Neural cell (in vitro differentiated cells): Measurements from ENCODE around the gene TDRD10. TPM values are rescaled to one million over a fixed set of nuclear protein-coding genes. Genes with fewer than 3 reads are reported as not detected.

ENCODE experiments used
- H2AFZ ChIP-seq: fragments of 200-600, 300-800 bp; sonication (generic), shearing (Covaris generic); 2 replicates; pipeline ENCODE4 v1.6.0; 2014; ENCODE audit warnings: low read depth, mild to moderate bottlenecking, antibody characterized with exemption, low read length, moderate library complexity
- H3F3A ChIP-seq: fragments of 200-600 bp; shearing (Covaris generic); 2 replicates; pipeline ENCODE4 v1.6.1; 2016; ENCODE audit warnings: mild to moderate bottlenecking, moderate library complexity, mixed read lengths, antibody characterized with exemption, low read length; ENCODE audit not compliant: insufficient read depth, poor library complexity, severe bottlenecking
- H3K27ac ChIP-seq: fragments of 200-600, 300-800 bp; sonication (generic), shearing (Covaris generic); 2 replicates; pipeline ENCODE4 v1.5.1; 2014; ENCODE audit warnings: mild to moderate bottlenecking, low read length, moderate library complexity
- H3K27me3 ChIP-seq: fragments of 300-800, 200-600 bp; sonication (generic), shearing (Covaris generic); 2 replicates; pipeline ENCODE4 v1.6.0; 2014; ENCODE audit warnings: mild to moderate bottlenecking, low read depth, low read length, moderate library complexity; ENCODE audit not compliant: insufficient read depth
- H3K36me3 ChIP-seq: fragments of 300-800, 200-600 bp; sonication (generic), shearing (Covaris generic); 2 replicates; pipeline ENCODE4 v1.5.1; 2014; ENCODE audit warnings: mild to moderate bottlenecking, antibody characterized with exemption, low read length, moderate library complexity; ENCODE audit not compliant: insufficient read depth
- H3K4me2 ChIP-seq: fragments of 300-800, 200-600 bp; sonication (generic), shearing (Covaris generic); 2 replicates; pipeline ENCODE4 v1.6.0; 2014; ENCODE audit warnings: mild to moderate bottlenecking, low read length
- H3K4me3 ChIP-seq: fragments of 300-800, 200-600 bp; sonication (generic), shearing (Covaris generic); 2 replicates; pipeline ENCODE4 v1.5.1; 2014; ENCODE audit warnings: mild to moderate bottlenecking, low read length, moderate library complexity
- H3K79me2 ChIP-seq: fragments of 200-600 bp; shearing (Covaris generic); replicated peaks from 2 replicates; pipeline ENCODE4 v1.6.0; 2014; ENCODE audit warnings: mild to moderate bottlenecking, low read length, moderate library complexity; ENCODE audit not compliant: insufficient read depth
- H3K9ac ChIP-seq: fragments of 300-800, 200-600 bp; sonication (generic), shearing (Covaris generic); 2 replicates; pipeline ENCODE4 v1.6.1; 2016; ENCODE audit warnings: mild to moderate bottlenecking, low read length, mixed read lengths
- H3K9me2 ChIP-seq: fragments of 200-600 bp; shearing (Covaris generic); 2 replicates; pipeline ENCODE4 v1.6.1; 2016; ENCODE audit warnings: mild to moderate bottlenecking, low read length, mixed read lengths; ENCODE audit not compliant: insufficient read depth
- H3K9me3 ChIP-seq: fragments of 200-600, 300-800 bp; sonication (generic), shearing (Covaris generic); 2 replicates; pipeline ENCODE4 v1.6.1; 2016; ENCODE audit warnings: mild to moderate bottlenecking, mixed run types, low read length, moderate library complexity, mixed read lengths
- H4K20me1 ChIP-seq: fragments of 200-600 bp; shearing (Covaris generic); 2 replicates; pipeline ENCODE4 v1.6.1; 2016; ENCODE audit warnings: mild to moderate bottlenecking, mixed run types; ENCODE audit not compliant: insufficient read depth
- CTCF ChIP-seq: fragments of 450-650 bp; IDR thresholded peaks from 2 replicates; pipeline ENCODE4 v1.5.1; 2014; ENCODE audit warnings: antibody characterized with exemption, mild to moderate bottlenecking, moderate library complexity; ENCODE audit not compliant: poor library complexity, severe bottlenecking
- EP300 ChIP-seq: fragments of 450-650 bp; conservative IDR thresholded peaks from 2 replicates; pipeline ENCODE4 v1.6.1; 2014; ENCODE audit warnings: antibody characterized with exemption, mild to moderate bottlenecking, moderate library complexity; ENCODE audit not compliant: poor library complexity, severe bottlenecking
- EZH2 ChIP-seq: fragments of 200-600, 300-800 bp; shearing (Covaris generic), sonication (generic); IDR thresholded peaks from 2 replicates; pipeline ENCODE4 v1.6.1; 2014; ENCODE audit warnings: antibody characterized with exemption, low read length, borderline replicate concordance, mild to moderate bottlenecking; ENCODE audit not compliant: insufficient read depth, poor library complexity, severe bottlenecking
- MXI1 ChIP-seq: fragments of 450-650 bp; conservative IDR thresholded peaks from 2 replicates; pipeline ENCODE4 v1.6.1; 2014; ENCODE audit warnings: antibody characterized with exemption, mild to moderate bottlenecking; ENCODE audit not compliant: poor library complexity, severe bottlenecking
- POLR2AphosphoS5 ChIP-seq: IDR thresholded peaks from 2 replicates; pipeline ENCODE4 v1.6.1; 2012
- RAD21 ChIP-seq: fragments of 450-650 bp; conservative IDR thresholded peaks from 2 replicates; pipeline ENCODE4 v1.6.1; 2014; ENCODE audit warnings: antibody characterized with exemption, mild to moderate bottlenecking, moderate library complexity
- SMC3 ChIP-seq: fragments of 450-650 bp; conservative IDR thresholded peaks from 2 replicates; pipeline ENCODE4 v1.6.1; 2014; ENCODE audit warnings: antibody characterized with exemption, mild to moderate bottlenecking, moderate library complexity; ENCODE audit not compliant: poor library complexity
- TAF1 ChIP-seq: IDR thresholded peaks from 2 replicates; pipeline ENCODE4 v1.6.1; 2012; ENCODE audit warnings: low read depth
- polyA plus RNA-seq: library from polyadenylated mRNA; depleted of rRNA; stranded (reverse); fragments of >200 nt; gene quantifications from 2 replicates; pipeline ENCODE4 v1.2.3, GENCODE V29; 2014
- TF ChIP-seq, protein P1 (sequence below): IDR thresholded peaks from 2 replicates; pipeline ENCODE4 v1.6.1; 2012; ENCODE audit warnings: borderline replicate concordance

TDRD10 gene
- polyA plus RNA-seq, 1 donor from 2014 or later, result not detected

DNA sequence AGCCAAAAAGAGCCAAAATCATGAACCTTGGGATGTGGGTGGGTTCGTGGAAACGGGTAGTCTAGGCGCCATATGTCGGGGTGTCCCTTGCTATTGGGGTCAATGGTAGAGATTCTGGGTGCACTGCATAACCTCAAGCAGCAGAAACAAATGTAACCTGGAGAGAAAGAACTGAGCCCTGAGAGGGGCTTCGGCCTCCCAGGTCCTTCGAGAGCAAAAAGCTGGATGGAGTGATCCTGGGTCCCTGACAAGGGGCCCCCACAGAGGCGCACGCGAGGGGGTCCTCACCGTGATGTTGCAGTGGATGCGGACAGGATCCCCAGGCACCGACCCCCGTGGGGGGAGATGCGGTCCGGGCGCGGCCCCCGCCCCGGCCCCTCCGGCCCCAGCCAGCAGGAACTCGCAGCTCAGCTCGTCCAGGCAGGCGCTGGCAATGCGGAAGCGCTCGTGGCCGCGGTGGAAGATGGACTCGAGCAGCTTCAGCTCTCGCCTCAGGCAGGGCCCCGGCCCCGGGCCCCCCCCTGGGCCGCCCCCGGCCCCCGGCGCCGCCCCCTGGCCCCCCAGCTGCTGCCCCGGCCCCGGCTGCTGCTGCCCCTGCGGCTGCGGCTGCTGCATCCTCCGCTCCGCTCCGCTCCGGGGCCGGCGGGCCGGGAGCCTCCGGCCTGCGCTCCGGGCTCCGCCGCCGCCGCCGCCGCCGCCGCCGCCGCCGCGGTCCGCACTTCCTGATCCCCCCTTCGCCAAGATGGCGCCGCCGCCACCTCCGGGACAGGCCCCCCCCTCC is 56.1 kb downstream of the TDRD10 start, which contains the start of gene UBE2Q1:
TSS of gene UBE2Q1 (minus strand) at position 724 of the 781 bp plus-strand sequence. CDS start at position 615, 109 bp downstream.
- no peak for TF ChIP-seq TAF1
- TF ChIP-seq EP300, result no peak
- no peak for TF ChIP-seq CTCF
- TF ChIP-seq SMC3, result no peak
- no peak for TF ChIP-seq POLR2AphosphoS5
- TF ChIP-seq MXI1, result no peak
- TF ChIP-seq EZH2, result no peak
- TF ChIP-seq RAD21, result no peak
- TF ChIP-seq, protein P1, sequence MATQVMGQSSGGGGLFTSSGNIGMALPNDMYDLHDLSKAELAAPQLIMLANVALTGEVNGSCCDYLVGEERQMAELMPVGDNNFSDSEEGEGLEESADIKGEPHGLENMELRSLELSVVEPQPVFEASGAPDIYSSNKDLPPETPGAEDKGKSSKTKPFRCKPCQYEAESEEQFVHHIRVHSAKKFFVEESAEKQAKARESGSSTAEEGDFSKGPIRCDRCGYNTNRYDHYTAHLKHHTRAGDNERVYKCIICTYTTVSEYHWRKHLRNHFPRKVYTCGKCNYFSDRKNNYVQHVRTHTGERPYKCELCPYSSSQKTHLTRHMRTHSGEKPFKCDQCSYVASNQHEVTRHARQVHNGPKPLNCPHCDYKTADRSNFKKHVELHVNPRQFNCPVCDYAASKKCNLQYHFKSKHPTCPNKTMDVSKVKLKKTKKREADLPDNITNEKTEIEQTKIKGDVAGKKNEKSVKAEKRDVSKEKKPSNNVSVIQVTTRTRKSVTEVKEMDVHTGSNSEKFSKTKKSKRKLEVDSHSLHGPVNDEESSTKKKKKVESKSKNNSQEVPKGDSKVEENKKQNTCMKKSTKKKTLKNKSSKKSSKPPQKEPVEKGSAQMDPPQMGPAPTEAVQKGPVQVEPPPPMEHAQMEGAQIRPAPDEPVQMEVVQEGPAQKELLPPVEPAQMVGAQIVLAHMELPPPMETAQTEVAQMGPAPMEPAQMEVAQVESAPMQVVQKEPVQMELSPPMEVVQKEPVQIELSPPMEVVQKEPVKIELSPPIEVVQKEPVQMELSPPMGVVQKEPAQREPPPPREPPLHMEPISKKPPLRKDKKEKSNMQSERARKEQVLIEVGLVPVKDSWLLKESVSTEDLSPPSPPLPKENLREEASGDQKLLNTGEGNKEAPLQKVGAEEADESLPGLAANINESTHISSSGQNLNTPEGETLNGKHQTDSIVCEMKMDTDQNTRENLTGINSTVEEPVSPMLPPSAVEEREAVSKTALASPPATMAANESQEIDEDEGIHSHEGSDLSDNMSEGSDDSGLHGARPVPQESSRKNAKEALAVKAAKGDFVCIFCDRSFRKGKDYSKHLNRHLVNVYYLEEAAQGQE, result no peak
- peak within 1 kb of the TSS; percentile 86 for H3K9ac ChIP-seq
- peak within 1 kb of the TSS; percentile 99 for H3K4me2 ChIP-seq
- H2AFZ ChIP-seq, result peak within 1 kb of the TSS; percentile 95
- H3K27me3 ChIP-seq, result no peaks in the 10 kb centered on the region
- H3F3A ChIP-seq, result no peaks in the 10 kb centered on the region
- H3K9me2 ChIP-seq, result no peaks in the 10 kb centered on the region
- peak within 1 kb of the TSS; percentile 97 for H3K4me3 ChIP-seq
- no peaks in the 10 kb centered on the region for H4K20me1 ChIP-seq
- H3K36me3 ChIP-seq, result peaks cover 5% of the 10 kb centered on the region
- peaks cover 27% of the 10 kb centered on the region for H3K79me2 ChIP-seq
- no peaks in the 10 kb centered on the region for H3K9me3 ChIP-seq
- peak within 1 kb of the TSS; percentile 96 for H3K27ac ChIP-seq

GRCh38 chr1:154558720-154559465 is 56.9 kb downstream of the TDRD10 start:
- Histone ChIP-seq H3K27ac (peak overlapping the region; percentile 96), H2AFZ (peak overlapping the region; percentile 95), H3K9me3 (no peaks in the 10 kb centered on the region), H3K4me3 (peak overlapping the region; percentile 88), H3F3A (no peaks in the 10 kb centered on the region), H3K36me3 (no peaks in the 10 kb centered on the region), H3K4me2 (peak overlapping the region; percentile 65), H3K27me3 (no peaks in the 10 kb centered on the region), H3K9ac (peak overlapping the region; percentile 86), H4K20me1 (no peaks in the 10 kb centered on the region), H3K9me2 (no peaks in the 10 kb centered on the region), H3K79me2 (peaks cover 27% of the 10 kb centered on the region)
- TF ChIP-seq MXI1 (peak; percentile 95), EZH2 (no peak), SMC3 (no peak), POLR2AphosphoS5 (peak; percentile 60), TAF1 (peak; percentile 71), RAD21 (no peak), EP300 (peak; percentile 59)
- TF ChIP-seq, protein P1, result peak; percentile 98
